EH (cell line): ENCODE measurements around the gene LBX1.

Experiments
- DNase-seq: peaks from one replicate; pipeline ENCODE4 v3.0.0-alpha.2; 2015; ENCODE audit warnings: low read depth

Gene LBX1

GRCh38 chr10:101244321-101245050, 15.2 kb upstream of the LBX1 start:
- peak; percentile 60 for DNase-seq

- DNase-seq: no peak
Observed at GRCh38 chr10:101241840-101242707, 12.8 kb upstream of the LBX1 start.

- DNase-seq: no peak
Observed at GRCh38 chr10:101238732-101239105, 9.5 kb upstream of the LBX1 start.

- DNase-seq: no peak
Observed at GRCh38 chr10:101237982-101238731, 8.9 kb upstream of the LBX1 start.

GRCh38 chr10:101237081-101237981, 8.1 kb upstream of the LBX1 start:
- no peak for DNase-seq

- DNase-seq: peak; percentile 45
Observed at GRCh38 chr10:101236376-101237080, 7.3 kb upstream of the LBX1 start.

- no peak for DNase-seq
Observed at GRCh38 chr10:101235766-101236165, 6.5 kb upstream of the LBX1 start.

GRCh38 chr10:101234333-101234732, 5.1 kb upstream of the LBX1 start:
- DNase-seq: no peak

GRCh38 chr10:101233863-101234262, 4.6 kb upstream of the LBX1 start:
- no peak for DNase-seq

GRCh38 chr10:101233443-101233842, 4.2 kb upstream of the LBX1 start:
- no peak for DNase-seq

GRCh38 chr10:101231912-101232689, 2.8 kb upstream of the LBX1 start:
- no peak for DNase-seq

- DNase-seq: no peak
Observed at GRCh38 chr10:101231092-101231491, 1.8 kb upstream of the LBX1 start.

GRCh38 chr10:101230183-101230917, 1.1 kb upstream of the LBX1 start:
- no peak for DNase-seq

- no peak for DNase-seq
Observed at GRCh38 chr10:101228966-101229265, 347 bp downstream of the LBX1 start.

GRCh38 chr10:101228153-101228965, 904 bp downstream of the LBX1 start:
- DNase-seq: no peak

- DNase-seq: no peak
Observed at GRCh38 chr10:101227429-101228152, 1.7 kb downstream of the LBX1 start.

- no peak for DNase-seq
Observed at GRCh38 chr10:101226491-101227428, 2.5 kb downstream of the LBX1 start.
